Neutrophil (primary cell): ENCODE results near the gene CDC73.

Experiments
- H3K27ac ChIP-seq: fragments of 200-600 bp; sonication (generic); 2 replicates; pipeline ENCODE4 v1.5.1; 2016; ENCODE audit warnings: mild to moderate bottlenecking, moderate library complexity
- H3K27me3 ChIP-seq: fragments of 200-600 bp; sonication (generic); 2 replicates; pipeline ENCODE4 v1.6.0; 2016; ENCODE audit warnings: mild to moderate bottlenecking
- H3K36me3 ChIP-seq: fragments of 200-600 bp; sonication (generic); 2 replicates; pipeline ENCODE4 v1.5.1; 2017
- H3K4me1 ChIP-seq, 2 experiments: fragments of 200-600 bp in 1 of 2; sonication (generic) in 1 of 2; 1 replicate in 1 of 2; 2 replicates in 1 of 2; pipeline versions ENCODE4 v1.5.1 to v1.6.1; 2013 to 2016; ENCODE audit warnings: low read depth in 1 of 2, low read length in 1 of 2, mild to moderate bottlenecking in 1 of 2, moderate library complexity in 1 of 2; ENCODE audit not compliant: control insufficient read depth in 1 of 2, insufficient read depth in 1 of 2
- H3K4me3 ChIP-seq, 2 experiments: fragments of 200-600 bp in 1 of 2; sonication (generic) in 1 of 2; 1 replicate in 1 of 2; 2 replicates in 1 of 2; pipeline ENCODE4 v1.5.1; 2013 to 2016; ENCODE audit warnings: low read depth in 1 of 2, low read length in 1 of 2, mild to moderate bottlenecking in 1 of 2, moderate library complexity in 1 of 2
- H3K9me3 ChIP-seq: fragments of 200-600 bp; sonication (generic); 2 replicates; pipeline ENCODE4 v1.5.1; 2016
- TF ChIP-seq, protein P1 (sequence below): fragments of 200-600 bp; sonication (generic); IDR thresholded peaks from 2 replicates; pipeline ENCODE4 v1.5.1; 2016; ENCODE audit warnings: antibody characterized with exemption

The CDC73 gene

DNA sequence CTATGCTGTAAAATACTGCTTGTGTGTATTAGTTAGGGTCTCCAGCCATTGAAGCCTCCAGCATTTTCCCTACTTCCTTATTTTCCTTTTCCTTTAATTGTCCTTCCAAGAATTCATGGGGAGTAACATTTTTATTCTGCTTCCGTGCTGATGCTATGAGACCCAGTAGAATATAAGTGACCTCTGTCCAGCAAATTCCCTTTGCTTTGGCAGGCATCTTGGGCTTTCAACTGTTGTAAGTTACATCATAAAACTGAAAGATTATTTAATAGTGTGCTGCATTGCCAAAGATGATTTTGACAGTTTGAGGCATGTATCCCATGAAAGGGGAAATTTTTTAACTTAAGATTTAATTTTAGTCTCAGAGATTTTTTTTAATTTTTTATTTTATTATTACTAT lies 112.7 kb downstream of the CDC73 start:
- TF ChIP-seq, protein P1, sequence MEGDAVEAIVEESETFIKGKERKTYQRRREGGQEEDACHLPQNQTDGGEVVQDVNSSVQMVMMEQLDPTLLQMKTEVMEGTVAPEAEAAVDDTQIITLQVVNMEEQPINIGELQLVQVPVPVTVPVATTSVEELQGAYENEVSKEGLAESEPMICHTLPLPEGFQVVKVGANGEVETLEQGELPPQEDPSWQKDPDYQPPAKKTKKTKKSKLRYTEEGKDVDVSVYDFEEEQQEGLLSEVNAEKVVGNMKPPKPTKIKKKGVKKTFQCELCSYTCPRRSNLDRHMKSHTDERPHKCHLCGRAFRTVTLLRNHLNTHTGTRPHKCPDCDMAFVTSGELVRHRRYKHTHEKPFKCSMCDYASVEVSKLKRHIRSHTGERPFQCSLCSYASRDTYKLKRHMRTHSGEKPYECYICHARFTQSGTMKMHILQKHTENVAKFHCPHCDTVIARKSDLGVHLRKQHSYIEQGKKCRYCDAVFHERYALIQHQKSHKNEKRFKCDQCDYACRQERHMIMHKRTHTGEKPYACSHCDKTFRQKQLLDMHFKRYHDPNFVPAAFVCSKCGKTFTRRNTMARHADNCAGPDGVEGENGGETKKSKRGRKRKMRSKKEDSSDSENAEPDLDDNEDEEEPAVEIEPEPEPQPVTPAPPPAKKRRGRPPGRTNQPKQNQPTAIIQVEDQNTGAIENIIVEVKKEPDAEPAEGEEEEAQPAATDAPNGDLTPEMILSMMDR: no peak
- H3K36me3 ChIP-seq: peaks cover 37% of the 10 kb centered on the region
- no peaks in the 10 kb centered on the region for H3K9me3 ChIP-seq
- H3K27ac ChIP-seq: no peak overlapping the region
- H3K4me1 ChIP-seq: peaks cover 0 to 4% of the 10 kb centered on the region in 2 experiments
- no peaks in the 10 kb centered on the region for H3K27me3 ChIP-seq
- no peak overlapping the region for H3K4me3 ChIP-seq

DNA sequence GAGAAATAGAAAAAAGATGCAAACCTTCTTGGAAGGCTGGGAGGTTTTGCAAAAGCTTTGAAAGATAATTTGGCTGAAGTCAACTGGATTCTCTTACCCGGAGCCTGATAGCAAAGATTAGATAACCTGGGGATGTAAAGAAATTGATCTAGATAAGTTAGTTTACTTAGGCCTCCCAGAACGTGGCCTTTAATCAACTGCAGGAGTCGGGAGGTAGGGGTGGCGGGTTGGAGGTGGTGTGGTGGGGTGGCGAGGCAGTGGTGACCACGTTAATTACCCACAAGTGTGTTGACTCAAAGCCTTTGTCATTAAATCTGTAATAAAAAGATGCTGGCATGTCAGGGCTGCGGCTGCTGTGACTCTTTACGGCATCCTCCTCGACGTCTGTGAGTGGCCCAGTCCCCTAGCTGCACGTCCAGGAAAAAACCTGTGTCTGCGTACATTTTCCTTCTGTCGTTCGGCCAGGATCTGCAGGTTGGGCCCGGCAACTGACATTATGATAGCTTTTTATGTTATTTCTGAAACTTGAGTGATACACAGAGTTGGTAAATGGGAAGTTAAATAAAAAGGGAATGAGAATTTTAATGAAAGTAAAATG lies 115.6 kb downstream of the CDC73 start:
- peaks cover 41% of the 10 kb centered on the region for H3K36me3 ChIP-seq
- H3K9me3 ChIP-seq: no peaks in the 10 kb centered on the region
- TF ChIP-seq, protein P1: no peak
- peaks cover 0 to 4% of the 10 kb centered on the region in 2 experiments for H3K4me1 ChIP-seq
- no peaks in the 10 kb centered on the region for H3K27me3 ChIP-seq
- no peak overlapping the region for H3K27ac ChIP-seq
- H3K4me3 ChIP-seq: no peak overlapping the region

DNA sequence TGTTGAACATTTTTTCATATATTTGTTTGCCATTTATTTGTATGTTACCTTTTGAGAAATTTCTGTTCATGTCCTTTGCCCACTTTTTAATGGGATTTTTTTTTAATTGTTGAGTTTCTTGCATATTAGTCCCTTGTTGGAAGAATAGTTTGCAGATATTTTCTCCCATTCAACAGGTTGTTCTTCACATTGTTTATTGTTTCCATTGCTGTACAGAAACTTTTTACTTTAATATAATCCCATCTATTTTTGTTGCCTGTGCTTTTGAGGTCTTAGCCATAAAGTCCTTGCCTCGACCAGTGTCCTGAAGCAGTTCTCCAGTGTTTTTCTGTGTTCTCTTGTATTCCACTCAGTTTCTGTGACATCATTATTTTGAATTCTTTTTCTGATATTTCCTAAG lies 118.8 kb downstream of the CDC73 start:
- TF ChIP-seq, protein P1: no peak
- Histone ChIP-seq H3K4me3 (no peak overlapping the region), H3K27me3 (no peaks in the 10 kb centered on the region), H3K36me3 (peaks cover 31% of the 10 kb centered on the region), H3K9me3 (no peaks in the 10 kb centered on the region), H3K27ac (no peak overlapping the region), H3K4me1 (no peaks in the 10 kb centered on the region)

DNA sequence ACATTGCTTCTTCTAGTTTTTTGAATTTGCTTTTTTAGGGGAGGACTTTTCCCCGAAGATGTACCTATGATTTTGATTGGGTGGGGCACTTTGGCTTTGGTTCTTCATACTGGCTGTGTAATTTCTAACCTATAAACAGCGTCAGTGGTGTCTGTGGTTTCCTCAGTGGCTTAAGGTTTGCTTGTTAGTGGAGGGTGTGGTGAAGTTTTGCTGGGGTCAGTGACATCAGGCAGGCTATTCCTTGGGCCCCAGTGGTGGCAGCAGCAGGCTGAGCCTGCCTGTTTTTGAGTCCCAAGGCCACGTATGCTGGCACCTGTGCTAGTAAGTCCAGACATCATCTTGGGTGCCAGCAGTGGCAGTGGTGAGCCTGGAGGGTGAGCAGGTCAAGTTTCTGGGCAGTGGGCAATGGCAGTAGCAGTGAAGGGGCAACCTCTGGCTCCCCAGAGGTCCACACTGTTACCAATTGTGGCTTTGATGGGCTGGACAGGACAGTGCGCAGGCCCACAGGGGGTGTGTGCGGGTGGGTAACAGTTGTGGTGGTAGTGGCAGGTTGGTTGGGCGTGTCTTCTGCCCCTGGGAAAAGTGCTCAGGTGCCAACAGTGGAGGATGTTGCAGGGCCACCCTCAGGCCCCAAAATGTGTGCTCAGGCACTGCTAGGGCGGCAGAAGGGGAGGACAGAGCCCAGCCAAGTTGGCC lies 119.4 kb downstream of the CDC73 start:
- Histone ChIP-seq H3K27me3 (no peaks in the 10 kb centered on the region), H3K36me3 (peaks cover 27% of the 10 kb centered on the region), H3K27ac (no peak overlapping the region), H3K9me3 (no peaks in the 10 kb centered on the region), H3K4me3 (no peak overlapping the region), H3K4me1 (no peaks in the 10 kb centered on the region)
- TF ChIP-seq, protein P1: no peak

DNA sequence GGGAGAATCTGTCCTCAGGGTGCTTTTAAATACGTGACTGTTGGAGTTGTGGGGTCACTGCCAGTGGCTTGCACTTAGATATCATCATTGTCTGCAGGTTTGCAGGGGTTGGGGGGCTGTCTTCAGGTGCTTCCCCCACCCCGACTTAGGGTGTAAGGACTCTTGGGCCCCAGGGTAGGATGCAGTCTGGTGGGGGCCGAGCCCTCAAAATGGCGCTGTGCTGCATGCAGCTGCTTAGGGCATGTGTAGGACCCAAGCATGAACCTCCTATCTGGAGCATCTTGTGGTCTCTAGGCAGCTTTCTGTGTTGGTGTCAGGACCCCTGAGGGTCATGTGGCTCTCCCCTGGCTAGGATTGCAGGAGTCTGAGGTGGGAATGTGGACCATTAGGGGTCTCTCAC lies 120.2 kb downstream of the CDC73 start:
- no peak overlapping the region for H3K27ac ChIP-seq
- no peaks in the 10 kb centered on the region for H3K27me3 ChIP-seq
- TF ChIP-seq, protein P1: no peak
- H3K9me3 ChIP-seq: no peaks in the 10 kb centered on the region
- H3K4me1 ChIP-seq: no peaks in the 10 kb centered on the region
- H3K36me3 ChIP-seq: peaks cover 20% of the 10 kb centered on the region
- no peak overlapping the region for H3K4me3 ChIP-seq
